GM18909 (cell line): Measurements from ENCODE around the gene PCDHGC4.

Experiments
- ATAC-seq: cut with Tn5 transposase; IDR thresholded peaks from one replicate; pipeline ENCODE4 v1.9.1; 2021; ENCODE audit warnings: mild to moderate bottlenecking; ENCODE audit not compliant: unreplicated experiment, poor library complexity

PCDHGC4 gene

DNA sequence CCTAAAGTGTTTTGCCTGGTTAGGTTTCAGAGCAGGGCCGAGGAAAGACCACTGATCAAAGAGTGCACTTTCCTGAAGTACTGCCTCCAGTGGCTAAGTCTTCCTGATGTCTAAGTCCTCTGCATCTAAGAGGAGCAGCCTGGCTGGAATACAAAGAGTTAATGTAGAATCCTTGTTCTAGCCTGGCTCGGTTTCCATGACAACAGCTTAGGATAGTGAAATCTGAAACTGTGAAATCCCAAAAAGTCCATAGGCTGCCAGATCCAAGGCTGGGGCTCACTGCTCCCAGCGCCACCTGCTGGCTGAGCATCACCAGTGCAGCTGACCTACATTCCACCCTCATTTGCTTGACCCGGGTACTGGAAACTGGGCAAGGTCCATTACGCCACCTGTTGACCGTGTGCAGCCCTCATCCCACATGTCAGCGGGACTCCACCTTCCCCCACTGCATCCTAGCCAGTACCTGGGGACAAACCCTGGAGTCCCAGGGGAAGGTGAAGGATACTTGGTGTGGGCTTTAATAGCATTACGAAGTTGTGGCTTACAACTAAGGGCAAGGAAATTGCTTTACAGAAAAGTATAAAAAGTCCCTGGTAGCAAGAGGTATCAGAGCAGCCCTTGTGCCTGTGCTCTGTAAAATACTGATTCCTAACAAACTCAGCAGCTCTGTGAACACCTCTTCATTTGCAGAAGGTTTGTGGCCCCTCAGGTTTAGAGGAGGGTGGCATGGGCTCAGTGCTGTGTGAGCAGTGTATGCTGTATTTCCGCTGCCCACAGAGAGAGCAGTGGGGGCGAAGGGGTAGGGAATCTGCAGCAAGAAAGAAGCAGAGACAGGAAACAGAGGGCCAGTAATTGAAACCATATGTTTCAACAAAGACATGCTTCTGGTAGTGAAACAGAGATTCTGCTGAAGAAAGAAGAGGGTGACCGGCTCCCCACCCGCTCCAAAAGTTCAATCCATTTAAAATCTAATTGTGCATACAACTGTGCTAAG is 40.1 kb downstream of the PCDHGC4 start:
- peak; percentile 81 for ATAC-seq

GRCh38 chr5:141525653-141526052 is 40.8 kb downstream of the PCDHGC4 start:
- ATAC-seq: no peak

DNA sequence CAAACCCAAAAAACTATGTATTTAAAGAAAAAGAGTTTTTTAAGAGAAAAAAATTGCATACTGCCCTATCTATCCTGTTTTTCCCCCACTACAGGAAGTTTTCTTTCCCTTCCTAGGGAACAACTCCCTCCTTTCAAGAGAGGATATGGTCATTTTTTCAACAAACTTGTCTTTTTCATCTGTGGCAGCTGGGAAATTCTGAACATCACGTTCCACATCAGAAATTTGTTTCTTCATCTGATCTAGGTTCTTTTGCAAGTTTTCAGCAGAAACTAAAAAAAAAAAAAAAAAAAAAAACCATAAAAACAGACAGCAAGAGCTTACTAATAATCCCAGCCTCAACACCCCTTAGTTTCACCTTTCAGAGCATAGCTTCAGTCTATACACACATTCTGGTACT is 42.6 kb downstream of the PCDHGC4 start:
- ATAC-seq: no peak

- ATAC-seq: no peak
Observed at GRCh38 chr5:141528291-141528984, 43.6 kb downstream of the PCDHGC4 start.

DNA sequence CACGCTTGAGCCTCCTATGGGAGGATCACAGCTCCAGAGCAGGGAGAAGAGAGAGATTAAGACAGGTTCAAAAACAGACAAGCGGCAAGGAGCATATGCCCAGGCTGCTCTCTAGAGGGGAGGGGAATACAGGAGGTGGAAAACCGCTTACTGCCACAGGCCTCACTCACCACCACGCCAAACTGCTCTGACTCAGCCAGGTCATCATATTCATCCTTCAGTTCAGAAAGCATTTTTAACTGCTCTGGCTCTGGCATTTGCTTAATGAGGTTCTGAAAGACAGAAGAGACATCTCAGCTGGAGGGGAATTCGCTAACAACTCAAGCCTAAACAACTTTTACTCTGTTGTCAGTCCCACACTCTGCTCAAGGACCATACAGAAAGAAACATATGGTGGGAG is 44.2 kb downstream of the PCDHGC4 start:
- peak; percentile 38 for ATAC-seq

DNA sequence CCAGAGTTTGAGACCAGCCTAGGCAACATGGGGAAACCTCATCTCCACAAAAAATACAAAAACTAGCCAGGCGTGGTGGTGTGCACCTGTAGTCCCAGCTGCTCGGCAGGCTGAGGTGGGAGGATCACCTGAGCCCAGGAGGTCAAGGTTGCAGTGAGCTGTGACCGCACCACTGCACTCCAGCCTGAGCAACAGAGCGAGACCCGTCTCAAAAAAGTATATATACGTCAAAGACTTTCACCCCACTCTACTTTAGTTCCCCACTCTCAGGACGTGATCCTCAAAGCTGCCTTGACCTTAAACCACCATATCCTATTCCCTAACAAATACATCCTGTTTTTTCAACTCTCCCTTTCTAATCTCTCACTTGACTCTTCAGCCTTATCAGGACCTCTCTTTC is 45.0 kb downstream of the PCDHGC4 start:
- ATAC-seq: peak; percentile 46

- ATAC-seq: no peak
Observed at GRCh38 chr5:141532726-141533125, 47.9 kb downstream of the PCDHGC4 start.

GRCh38 chr5:141533897-141534296 is 49.1 kb downstream of the PCDHGC4 start:
- ATAC-seq: no peak

- no peak for ATAC-seq
Observed at GRCh38 chr5:141534492-141535213, 49.8 kb downstream of the PCDHGC4 start.
